Uterine smooth muscle cell (primary cell): ENCODE data around the gene ETV7. TPM values are rescaled to one million over a fixed set of nuclear protein-coding genes. Genes with fewer than 3 reads are reported as not detected.

ENCODE experiments used
- total RNA-seq: library from RNA; depleted of rRNA; stranded (reverse); fragments of >200 nt; gene quantifications from 2 replicates; pipeline ENCODE4 v1.2.3, GENCODE V29; 2014

The ETV7 gene
- total RNA-seq, result 0.12 and 0.22 TPM in 2 replicates

DNA sequence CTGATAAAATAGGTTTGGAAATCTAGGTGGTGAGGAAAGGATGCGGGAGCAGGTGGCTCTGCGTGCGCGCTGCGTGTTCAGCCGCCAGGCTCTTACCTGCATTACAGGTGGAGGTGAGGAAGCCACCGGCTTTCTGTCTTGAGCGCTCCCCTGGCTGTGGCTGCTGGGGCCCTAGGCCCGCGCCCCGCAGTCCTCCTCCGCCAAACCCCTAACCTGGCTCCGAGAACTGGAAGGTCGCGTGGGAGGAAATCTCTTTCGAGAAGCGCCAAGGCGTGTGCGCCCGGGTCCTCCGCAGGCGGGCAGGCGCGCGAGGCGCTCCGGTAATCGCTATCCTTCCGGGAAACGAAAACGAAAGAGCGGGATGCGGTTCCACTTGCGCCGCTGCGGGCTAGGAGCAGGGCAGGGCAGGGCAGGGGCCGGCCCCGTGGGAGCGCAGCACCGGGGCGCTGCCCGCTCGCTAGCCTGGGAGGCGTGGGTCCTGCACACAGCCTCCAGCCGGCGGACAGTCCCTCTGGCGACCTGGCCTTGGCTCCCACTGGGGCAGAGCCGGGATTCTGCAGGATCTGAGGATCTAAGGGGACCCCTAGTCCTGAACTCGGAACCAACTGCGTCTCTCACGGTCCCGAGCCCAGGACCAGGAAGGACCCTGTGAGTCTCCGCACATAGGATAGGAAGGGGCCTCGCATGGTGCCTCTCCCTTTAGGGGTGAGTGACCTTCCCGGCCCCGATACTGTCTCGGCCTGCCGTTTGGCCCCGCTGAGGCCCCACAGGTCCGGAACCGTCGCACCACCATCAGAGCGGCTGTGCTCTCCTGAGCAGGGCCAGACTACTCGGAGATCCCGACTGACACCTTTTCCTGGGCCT lies at the start of gene ETV7:
TSS of gene ETV7 (minus strand) at position 230 of the 864 bp plus-strand sequence. CDS start at position 102, 128 bp downstream.

DNA sequence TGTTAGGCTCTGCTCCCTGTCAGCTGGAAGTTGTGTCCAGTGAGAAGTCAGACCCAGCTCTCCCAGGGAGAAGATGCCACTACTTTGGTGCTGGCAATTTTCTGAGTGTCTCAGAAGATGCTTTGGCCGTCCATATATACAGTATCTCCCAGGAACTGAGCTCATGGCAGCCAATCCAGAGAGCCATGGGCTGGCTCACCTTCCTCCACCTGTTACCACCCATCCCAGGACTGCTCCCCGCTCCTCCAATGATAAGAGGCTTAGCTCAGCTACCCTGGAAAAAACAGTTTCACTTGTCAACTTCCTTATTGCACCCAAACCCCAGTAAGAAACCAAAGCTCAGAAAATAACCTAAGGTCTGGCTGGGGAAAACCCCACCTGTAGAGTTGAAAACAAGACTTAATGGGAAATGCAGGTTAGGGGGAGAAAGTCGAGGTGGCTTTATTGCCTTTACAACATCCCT lies 50.7 kb downstream of the ETV7 start, which contains the start of gene BNIP5:
TSS of gene BNIP5 (minus strand) at position 110 of the 463 bp plus-strand sequence. CDS start 6,198 bp downstream, outside the sequence.

Other genes with a start within 250 kb of the ETV7 start
- gene BRPF3, start 190.9 kb downstream of the ETV7 start, total RNA-seq, result 17.2 and 20.9 TPM in 2 replicates
- not detected in 2 replicates for gene PNPLA1, start 117.6 kb downstream of the ETV7 start, total RNA-seq
- not detected in 2 replicates for gene BNIP5, start 50.8 kb downstream of the ETV7 start, total RNA-seq
- gene PXT1, start 55.2 kb upstream of the ETV7 start, total RNA-seq, result not detected in 2 replicates
- 40.7 and 41.4 TPM in 2 replicates for gene KCTD20, start 55.3 kb upstream of the ETV7 start, total RNA-seq
- 13.4 and 19.0 TPM in 2 replicates for gene STK38, start 159.8 kb upstream of the ETV7 start, total RNA-seq
- 176 and 291 TPM in 2 replicates for gene SRSF3, start 206.7 kb upstream of the ETV7 start, total RNA-seq